Measurements from ENCODE around the gene PSMB10. TPM values are rescaled to one million over a fixed set of nuclear protein-coding genes. Genes with fewer than 3 reads are reported as not detected.
A peak's percentile ranks its signal among the peaks of the same experiment; 100 is the strongest.

PSMB10 gene
- total and polyA plus RNA-seq, 5 experiments from 2014 or later: 127 to 514 (median 450) TPM

DNA sequence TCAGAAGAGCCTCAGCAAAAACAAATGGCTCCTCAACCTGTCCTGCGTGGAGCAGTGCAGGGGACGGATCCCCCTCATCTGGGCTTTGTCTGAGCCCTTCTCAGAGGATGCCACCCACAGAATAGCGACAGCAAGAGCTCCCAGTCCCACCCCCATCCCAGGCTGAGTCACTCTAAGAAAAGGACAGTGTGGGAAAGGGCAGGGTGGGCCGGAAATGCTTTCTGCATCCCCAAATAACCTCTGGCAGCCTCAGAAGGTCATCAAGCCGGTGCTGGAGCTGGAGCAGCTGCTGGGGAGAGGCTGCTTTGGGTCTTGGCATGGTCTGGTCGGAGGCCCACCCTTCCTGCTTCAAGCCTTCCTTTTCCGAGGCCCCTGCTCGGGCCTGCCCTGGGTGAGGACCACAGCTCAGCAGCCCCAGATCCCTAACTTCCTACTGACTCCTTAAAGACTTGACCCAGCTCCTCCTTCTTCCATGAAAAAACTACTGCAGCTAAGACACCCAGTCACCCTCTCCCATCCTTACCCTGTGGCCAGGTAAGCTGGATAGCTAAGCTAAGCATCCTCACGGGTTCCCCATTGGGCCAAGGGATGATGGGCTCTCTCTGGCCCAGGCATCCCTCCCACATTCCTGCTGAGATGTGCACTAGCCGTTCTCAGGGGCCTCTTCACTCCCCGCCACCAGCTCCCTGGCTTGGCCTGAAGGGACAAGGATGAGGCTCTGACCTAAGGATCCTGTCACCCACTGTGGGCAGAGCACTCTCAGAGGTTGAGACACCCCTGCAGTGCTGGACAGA is 23.1 kb upstream of the PSMB10 start:
- DNase-seq: no peak
- no peak overlapping the region for H3K4me3 Mint-ChIP-seq
- peaks cover 0 to 15% (median 1%) of the 10 kb centered on the region in 3 donors for H3K36me3 Mint-ChIP-seq
- no peak overlapping the region for H3K27ac Mint-ChIP-seq
- ATAC-seq: no peak
- H3K4me1 Mint-ChIP-seq: peaks cover 0 to 5% (median 0%) of the 10 kb centered on the region in 4 donors
- H3K9me3 Mint-ChIP-seq: no peaks in the 10 kb centered on the region
- no peaks in the 10 kb centered on the region for H3K27me3 Mint-ChIP-seq
- POLR2A ChIA-PET: interaction anchor here (1.1 to 1.5 kb wide), 3 partner anchors 9 to 18 kb away, joined by 3 to 4 read pairs (median 3); no protein-coding TSS in a partner anchor

DNA sequence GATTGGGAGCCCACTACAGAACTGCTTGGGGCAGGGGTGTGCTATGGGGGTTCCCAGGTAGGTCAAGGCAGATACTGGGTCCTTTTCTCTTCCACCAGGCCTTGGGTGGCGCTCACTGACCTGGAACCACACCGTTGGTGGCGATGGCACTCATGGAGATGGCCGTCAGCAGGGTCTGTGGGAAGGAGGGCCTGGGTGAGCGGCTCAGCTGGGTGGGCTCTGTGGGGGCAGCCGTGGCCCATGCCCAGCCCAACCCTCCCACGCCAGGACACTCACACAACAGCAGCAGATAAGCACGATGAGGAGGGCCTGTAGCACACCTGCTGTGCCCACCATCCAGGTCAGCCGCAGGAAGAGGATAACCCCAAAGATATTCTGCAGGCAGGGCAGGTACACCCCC is 21.0 kb upstream of the PSMB10 start:
- H3K4me3 Mint-ChIP-seq: no peak overlapping the region
- H3K27ac Mint-ChIP-seq: no peak overlapping the region
- no peak for ATAC-seq
- DNase-seq: no peak
- H3K27me3 Mint-ChIP-seq: no peaks in the 10 kb centered on the region
- POLR2A ChIA-PET: interaction anchor here (0.6 kb wide), 1 partner anchor 124 kb away, joined by 3 read pairs; no protein-coding TSS in a partner anchor
- H3K36me3 Mint-ChIP-seq: peaks cover 0 to 10% (median 1%) of the 10 kb centered on the region in 3 donors
- no peaks in the 10 kb centered on the region for H3K9me3 Mint-ChIP-seq
- H3K4me1 Mint-ChIP-seq: peaks cover 0 to 3% (median 0%) of the 10 kb centered on the region in 4 donors

DNA sequence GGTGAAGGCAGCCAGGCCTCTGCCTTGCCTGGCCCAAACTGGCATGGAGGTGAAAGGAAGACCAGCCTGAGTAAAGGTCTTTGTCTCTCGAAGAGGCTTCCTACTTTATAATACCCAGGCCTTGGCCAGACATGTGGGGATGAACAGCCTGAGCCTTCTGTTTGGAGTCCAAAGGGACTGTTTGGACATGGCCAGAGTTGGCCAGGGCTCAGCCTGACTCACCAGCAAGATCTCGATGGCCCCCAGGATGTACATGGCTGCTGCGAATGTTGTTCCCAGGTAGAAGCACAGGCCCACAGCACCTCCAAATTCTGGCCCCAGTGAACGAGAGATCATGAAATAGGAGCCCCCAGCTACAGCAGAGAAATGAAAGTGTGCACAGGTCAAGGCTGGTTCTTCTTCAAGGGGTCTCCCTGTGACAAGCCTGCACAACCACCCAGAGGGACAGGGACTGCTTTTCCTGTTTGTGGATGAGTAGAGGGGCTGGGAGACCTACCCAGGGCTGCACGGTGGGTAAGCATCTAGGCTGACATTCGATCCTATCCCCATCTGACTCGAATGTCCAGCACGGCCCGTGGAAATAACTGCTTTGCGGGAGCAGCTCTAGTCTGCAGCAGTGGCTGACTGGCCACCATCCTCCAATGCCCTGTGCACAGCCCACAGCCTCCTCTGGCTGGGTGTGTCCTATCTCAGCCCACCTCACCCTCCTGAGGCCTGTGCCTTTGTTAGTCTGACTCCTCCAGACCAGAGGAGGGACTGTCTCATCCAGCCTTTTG is 18.0 kb upstream of the PSMB10 start:
- H3K36me3 Mint-ChIP-seq: peaks cover 0 to 8% (median 0%) of the 10 kb centered on the region in 3 donors
- no peak overlapping the region for H3K4me3 Mint-ChIP-seq
- H3K27me3 Mint-ChIP-seq: no peaks in the 10 kb centered on the region
- peaks cover 0 to 1% (median 0%) of the 10 kb centered on the region in 4 donors for H3K4me1 Mint-ChIP-seq
- POLR2A ChIA-PET: no interaction called here
- no peaks in the 10 kb centered on the region for H3K9me3 Mint-ChIP-seq
- DNase-seq: no peak
- ATAC-seq: no peak
- H3K27ac Mint-ChIP-seq: no peak overlapping the region

DNA sequence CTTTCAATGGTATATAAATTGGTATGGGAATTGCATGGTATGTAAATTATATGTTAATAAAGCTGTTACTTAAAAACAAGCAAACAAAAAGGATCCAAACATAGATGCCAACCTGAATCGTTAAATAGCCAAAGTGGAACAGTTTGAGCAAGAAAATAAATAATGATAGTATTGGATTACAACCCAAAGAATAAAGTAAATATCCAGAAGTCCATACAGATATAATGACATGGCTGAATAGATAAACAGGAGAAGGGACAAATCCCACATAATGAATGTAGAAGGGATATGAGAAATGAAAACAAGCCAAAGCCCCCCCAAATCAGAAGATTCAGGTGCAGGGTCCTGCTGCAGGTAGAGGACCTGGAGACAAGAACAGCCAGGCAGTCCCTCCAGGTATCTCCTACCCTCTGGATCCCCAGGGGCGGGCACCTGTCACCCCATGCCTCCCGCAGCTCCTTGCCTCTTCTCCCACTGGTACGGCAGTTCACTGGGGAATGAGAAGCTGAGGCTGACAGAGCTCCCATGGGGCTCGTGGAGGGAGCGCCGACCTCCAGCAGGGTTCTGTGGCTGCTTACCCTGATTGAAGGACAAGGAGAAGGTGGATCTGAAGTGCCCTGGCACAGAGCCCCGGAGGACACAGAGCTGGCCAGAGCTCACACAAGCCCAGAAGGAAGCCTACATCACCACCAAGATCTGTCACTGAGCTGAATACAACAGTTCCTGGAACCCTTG is 17.2 kb upstream of the PSMB10 start:
- H3K27me3 Mint-ChIP-seq: no peaks in the 10 kb centered on the region
- no peak overlapping the region for H3K27ac Mint-ChIP-seq
- H3K36me3 Mint-ChIP-seq: peaks cover 0 to 8% (median 0%) of the 10 kb centered on the region in 3 donors
- ATAC-seq (no peak), DNase-seq (no peak)
- POLR2A ChIA-PET: interaction anchor here (0.5 to 1.1 kb wide), 3 partner anchors 12 to 319 kb away, joined by 3 to 6 read pairs (median 3); no protein-coding TSS in a partner anchor
- H3K9me3 Mint-ChIP-seq: no peaks in the 10 kb centered on the region
- H3K4me3 Mint-ChIP-seq: no peak overlapping the region
- peaks cover 0 to 1% (median 0%) of the 10 kb centered on the region in 4 donors for H3K4me1 Mint-ChIP-seq

GRCh38 chr16:67951485-67951884 is 14.8 kb upstream of the PSMB10 start:
- Mint-ChIP-seq H3K27ac (peak overlapping the region in 1 of 10 donors; percentile 53), H3K9me3 (no peaks in the 10 kb centered on the region), H3K27me3 (no peaks in the 10 kb centered on the region), H3K4me3 (no peak overlapping the region), H3K36me3 (peaks cover 0 to 4% (median 0%) of the 10 kb centered on the region in 3 donors), H3K4me1 (peaks cover 0 to 2% (median under 1%) of the 10 kb centered on the region in 4 donors)
- POLR2A ChIA-PET: interaction anchor here (1.3 kb wide), 1 partner anchor 12 kb away, joined by 5 read pairs; no protein-coding TSS in a partner anchor
- ATAC-seq: no peak
- no peak for DNase-seq

DNA sequence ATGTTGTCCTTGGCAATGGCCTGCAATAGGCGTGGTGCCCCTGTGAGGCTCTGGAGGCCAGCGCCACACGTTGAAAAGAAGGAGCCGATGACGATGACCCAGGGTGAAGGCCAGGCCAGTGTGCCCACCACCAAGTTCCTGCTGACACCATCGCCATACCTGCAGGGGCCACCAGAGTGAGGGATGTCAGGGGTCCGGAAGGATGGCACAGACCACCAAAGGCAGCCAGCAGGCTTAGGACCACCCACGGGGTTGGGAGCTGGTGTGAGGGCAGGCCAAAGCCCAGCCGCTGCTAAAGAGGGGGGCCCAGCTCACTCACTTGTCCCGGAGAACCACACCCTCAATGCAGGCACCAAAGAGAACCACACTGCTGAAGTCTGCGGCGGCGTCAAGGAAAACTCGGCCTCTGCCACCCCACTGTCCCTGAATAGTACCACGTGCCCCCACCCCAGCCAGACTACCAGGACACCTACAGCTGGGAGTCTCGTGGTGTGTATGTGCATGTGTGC is 13.7 kb upstream of the PSMB10 start:
- peaks cover 0 to 4% (median 0%) of the 10 kb centered on the region in 3 donors for H3K36me3 Mint-ChIP-seq

DNA sequence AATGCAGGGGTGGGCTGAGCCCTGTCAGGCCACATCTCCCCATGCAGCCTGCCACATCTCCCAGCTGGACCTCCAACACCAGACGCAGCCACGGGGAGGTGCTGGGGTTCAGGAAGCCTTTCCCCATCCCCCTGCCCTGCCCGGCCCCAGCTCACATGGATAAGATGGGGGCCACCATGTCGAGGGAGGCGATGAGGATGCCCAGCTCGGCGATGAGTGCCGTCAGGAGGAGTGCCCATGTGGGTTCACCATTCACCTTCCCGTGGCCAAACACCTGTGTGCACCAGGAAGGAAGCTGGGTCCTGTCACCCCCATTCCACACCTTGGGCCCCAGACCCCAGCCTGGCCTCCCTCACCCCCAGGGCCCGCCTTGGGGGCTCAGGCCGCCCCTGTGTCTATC is 13.0 kb upstream of the PSMB10 start:
- peaks cover 0 to 4% (median 0%) of the 10 kb centered on the region in 3 donors for H3K36me3 Mint-ChIP-seq
- no peak overlapping the region for H3K4me3 Mint-ChIP-seq
- H3K27me3 Mint-ChIP-seq: no peaks in the 10 kb centered on the region
- POLR2A ChIA-PET: interaction anchor here (0.5 to 1.8 kb wide), 3 partner anchors 9 to 98 kb away, joined by 4 to 7 read pairs (median 6); partner anchors contain the start of gene PSMB10
- H3K4me1 Mint-ChIP-seq: peaks cover 0 to 4% (median 1%) of the 10 kb centered on the region in 4 donors
- H3K9me3 Mint-ChIP-seq: no peaks in the 10 kb centered on the region
- no peak overlapping the region for H3K27ac Mint-ChIP-seq
- no peak for ATAC-seq
- DNase-seq: no peak

More for the DNA sequence above, 13.7 kb upstream of the PSMB10 start:
- DNase-seq: no peak
- H3K9me3 Mint-ChIP-seq: no peaks in the 10 kb centered on the region
- no peak overlapping the region for H3K27ac Mint-ChIP-seq
- no peak for ATAC-seq
- no peak overlapping the region for H3K4me3 Mint-ChIP-seq
- H3K27me3 Mint-ChIP-seq: no peaks in the 10 kb centered on the region
- POLR2A ChIA-PET: interaction anchor here (0.5 to 1.8 kb wide), 4 partner anchors 10 to 97 kb away, joined by 3 to 7 read pairs (median 5); partner anchors contain the start of gene PSMB10
- H3K4me1 Mint-ChIP-seq: peaks cover 0 to 4% (median 1%) of the 10 kb centered on the region in 4 donors

DNA sequence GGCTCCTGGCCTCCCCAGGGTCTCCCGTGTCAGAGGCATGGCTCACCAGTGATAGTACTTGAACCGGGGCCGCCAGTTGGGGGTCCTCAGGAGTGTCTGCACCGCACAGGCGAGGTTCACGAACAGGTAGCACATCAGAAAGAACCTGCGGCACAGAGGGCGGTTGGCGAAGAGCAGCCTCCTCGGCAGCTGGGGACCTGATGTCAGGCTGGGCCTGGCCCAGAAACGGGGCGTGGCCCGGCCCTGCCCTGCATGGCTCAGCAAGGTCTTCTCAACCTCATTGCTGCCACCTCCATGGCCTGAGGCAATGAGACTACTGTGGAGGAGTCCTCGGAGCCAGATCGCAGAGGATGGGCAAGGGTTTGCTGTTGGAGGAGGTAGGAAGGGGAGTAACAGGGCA is 11.4 kb upstream of the PSMB10 start:
- no peak for DNase-seq
- POLR2A ChIA-PET: interaction anchor here (0.6 to 1.1 kb wide), 4 partner anchors 11 to 129 kb away, joined by 3 to 4 read pairs (median 3); partner anchors contain the start of gene PSMB10
- H3K27ac Mint-ChIP-seq: peak overlapping the region in 1 of 10 donors; percentile 16
- no peak overlapping the region for H3K4me3 Mint-ChIP-seq
- no peak for ATAC-seq
- no peaks in the 10 kb centered on the region for H3K27me3 Mint-ChIP-seq
- no peaks in the 10 kb centered on the region for H3K9me3 Mint-ChIP-seq
- peaks cover 0 to 7% (median 0%) of the 10 kb centered on the region in 3 donors for H3K36me3 Mint-ChIP-seq
- peaks cover 0 to 6% (median 2%) of the 10 kb centered on the region in 4 donors for H3K4me1 Mint-ChIP-seq

GRCh38 chr16:67946966-67947558 is 10.4 kb upstream of the PSMB10 start:
- ATAC-seq (no peak), DNase-seq (no peak)
- no peak overlapping the region for H3K4me3 Mint-ChIP-seq
- POLR2A ChIA-PET: interaction anchor here (0.8 to 1.1 kb wide), 4 partner anchors 10 to 93 kb away, joined by 3 read pairs; partner anchors contain the start of gene PSMB10
- no peak overlapping the region for H3K27ac Mint-ChIP-seq
- H3K4me1 Mint-ChIP-seq: peaks cover 2 to 8% (median 5%) of the 10 kb centered on the region in 4 donors
- H3K27me3 Mint-ChIP-seq: no peaks in the 10 kb centered on the region
- peaks cover 0 to 7% (median 1%) of the 10 kb centered on the region in 3 donors for H3K36me3 Mint-ChIP-seq
- no peaks in the 10 kb centered on the region for H3K9me3 Mint-ChIP-seq

DNA sequence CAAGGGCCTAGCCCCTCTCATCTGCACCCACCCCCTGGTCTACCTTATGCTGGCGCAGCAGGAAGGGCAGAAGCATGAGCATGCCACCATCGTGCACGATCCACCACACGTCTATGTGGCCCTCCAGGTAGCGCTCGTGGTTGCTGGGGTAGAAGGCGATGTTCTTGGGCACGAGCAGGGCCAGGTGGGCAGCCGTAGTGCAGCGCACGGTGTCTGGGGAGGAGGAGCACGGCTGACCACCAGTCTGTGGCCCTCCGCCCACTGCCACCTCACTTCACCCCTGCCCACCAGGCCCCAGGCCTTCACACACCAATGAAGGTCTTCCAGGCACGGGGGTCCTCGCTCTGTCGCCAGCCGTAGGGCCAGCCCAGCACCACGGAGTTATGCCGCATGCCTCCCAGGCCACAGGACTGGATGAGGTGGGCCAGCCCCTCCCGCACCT is 9.5 kb upstream of the PSMB10 start:
- H3K27ac Mint-ChIP-seq: peak overlapping the region in 2 of 10 donors; percentile 13 to 43
- peaks cover 0 to 3% (median 1%) of the 10 kb centered on the region in 3 donors for H3K36me3 Mint-ChIP-seq
- DNase-seq (no peak), ATAC-seq (no peak)
- no peaks in the 10 kb centered on the region for H3K9me3 Mint-ChIP-seq
- peaks cover 9 to 16% (median 12%) of the 10 kb centered on the region in 4 donors for H3K4me1 Mint-ChIP-seq
- no peaks in the 10 kb centered on the region for H3K27me3 Mint-ChIP-seq
- H3K4me3 Mint-ChIP-seq: no peak overlapping the region
- POLR2A ChIA-PET: interaction anchor here (0.9 to 1.1 kb wide), 2 partner anchors 10 to 18 kb away, joined by 3 to 4 read pairs; partner anchors contain the start of gene PSMB10

- no peaks in the 10 kb centered on the region for H3K9me3 Mint-ChIP-seq
- no peak overlapping the region for H3K4me3 Mint-ChIP-seq
- H3K4me1 Mint-ChIP-seq: peaks cover 11 to 17% (median 14%) of the 10 kb centered on the region in 4 donors
- ATAC-seq: no peak
- H3K36me3 Mint-ChIP-seq: peaks cover 0 to 3% (median 1%) of the 10 kb centered on the region in 3 donors
- H3K27ac Mint-ChIP-seq: no peak overlapping the region
- POLR2A ChIA-PET: interaction anchor here (0.7 to 0.9 kb wide), 2 partner anchors 9 to 72 kb away, joined by 3 to 4 read pairs; partner anchors contain the start of gene PSMB10
- no peaks in the 10 kb centered on the region for H3K27me3 Mint-ChIP-seq
- no peak for DNase-seq
Measured at GRCh38 chr16:67945392-67945933, 8.8 kb upstream of the PSMB10 start.

Measured in naive thymus-derived CD8-positive, alpha-beta T cell (primary cell).